Fibroblast of skin of scalp (primary cell): Measurements from ENCODE around the gene ADAM22.

ENCODE experiments used
- DNase-seq: peaks from one replicate; pipeline ENCODE4 v3.0.0-alpha.2; 2013

The ADAM22 gene

DNA sequence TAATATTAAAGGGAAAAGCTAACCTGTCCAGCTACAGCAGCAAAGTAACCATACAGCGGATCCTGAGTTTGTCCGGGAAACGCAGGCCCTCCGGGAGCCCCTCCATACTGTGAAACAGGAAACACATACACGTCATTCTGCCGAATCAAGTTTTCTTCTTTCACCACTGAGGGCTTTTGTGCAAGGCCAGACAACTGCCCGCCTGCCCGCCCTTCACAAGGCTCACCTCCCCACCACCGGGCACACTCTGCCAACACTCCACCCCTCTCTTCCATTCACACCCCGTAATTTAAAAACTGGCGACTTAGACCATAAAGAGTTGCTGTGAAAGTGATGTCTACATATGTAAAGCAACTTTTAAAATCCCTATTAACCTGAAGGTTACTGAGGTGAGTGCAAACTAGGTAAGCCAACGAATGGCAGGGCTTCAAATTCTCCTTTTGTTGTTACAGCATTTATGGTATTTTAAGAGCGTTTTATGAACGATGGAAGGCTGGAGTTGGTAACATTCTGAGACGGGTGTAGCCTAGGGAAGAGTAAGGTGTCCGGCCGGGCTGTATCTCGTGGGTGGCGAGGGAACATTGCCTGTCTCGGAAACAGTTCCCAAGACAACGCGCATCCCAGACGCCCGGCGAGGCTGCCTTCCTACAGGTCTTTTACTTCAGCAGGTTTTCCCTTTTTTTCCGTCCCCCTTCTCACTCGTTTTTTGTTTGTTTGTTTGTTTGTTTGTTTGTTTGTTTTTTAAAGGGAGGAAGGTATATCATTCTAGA is 285.0 kb downstream of the ADAM22 start:
- DNase-seq: peak; percentile 45

DNA sequence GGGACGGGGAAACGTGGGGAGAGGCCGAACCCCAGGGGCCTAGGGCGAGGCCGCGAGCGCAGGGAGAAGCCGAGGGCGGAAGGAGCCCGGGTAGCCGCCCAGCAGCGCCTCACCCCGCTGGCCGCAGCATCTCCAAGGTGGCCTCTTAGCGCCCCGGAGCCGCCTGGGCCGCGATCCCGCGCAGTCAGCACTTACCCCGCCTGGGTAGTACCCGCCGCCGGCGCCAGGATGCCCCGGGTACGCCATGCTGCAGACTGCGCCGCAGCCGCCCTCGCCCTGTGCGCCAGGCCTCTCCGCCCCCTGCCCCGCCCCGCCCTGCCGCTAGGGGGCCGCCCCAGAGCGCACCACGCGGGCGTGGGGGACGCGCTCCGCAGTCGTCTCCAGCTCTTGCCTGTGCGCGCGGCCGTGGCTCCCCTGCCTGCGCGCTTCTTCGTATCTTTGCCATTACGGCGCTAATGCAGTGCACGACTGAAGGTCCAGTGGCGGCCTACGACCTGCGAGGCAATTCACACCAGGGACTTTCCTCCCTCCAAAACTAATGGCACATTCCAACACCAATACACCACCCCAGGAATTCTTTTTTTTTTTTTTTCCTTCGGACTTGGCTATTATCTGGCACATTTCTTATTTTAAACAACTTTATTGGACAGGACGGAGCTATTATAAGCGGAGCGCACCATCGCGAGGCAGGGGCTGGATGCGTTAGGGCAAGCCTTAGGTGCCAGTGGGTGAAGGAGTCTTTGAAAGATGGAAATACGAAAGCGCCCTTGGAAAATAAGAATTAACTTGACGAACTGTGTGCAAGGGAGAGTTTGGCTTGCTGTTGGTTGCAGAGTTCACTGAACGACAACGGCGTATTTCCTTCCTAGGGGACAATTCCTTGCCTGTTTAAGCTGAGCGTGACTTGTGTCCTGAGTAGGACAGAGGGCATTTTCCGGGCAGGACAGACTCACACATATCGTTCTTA is 286.0 kb downstream of the ADAM22 start, which contains the start of gene SRI:
Gene SRI (minus strand): TSS at position 258 of the 967 bp plus-strand sequence. CDS start 12 bp downstream, at position 246.
- DNase-seq: peak; percentile 87

DNA sequence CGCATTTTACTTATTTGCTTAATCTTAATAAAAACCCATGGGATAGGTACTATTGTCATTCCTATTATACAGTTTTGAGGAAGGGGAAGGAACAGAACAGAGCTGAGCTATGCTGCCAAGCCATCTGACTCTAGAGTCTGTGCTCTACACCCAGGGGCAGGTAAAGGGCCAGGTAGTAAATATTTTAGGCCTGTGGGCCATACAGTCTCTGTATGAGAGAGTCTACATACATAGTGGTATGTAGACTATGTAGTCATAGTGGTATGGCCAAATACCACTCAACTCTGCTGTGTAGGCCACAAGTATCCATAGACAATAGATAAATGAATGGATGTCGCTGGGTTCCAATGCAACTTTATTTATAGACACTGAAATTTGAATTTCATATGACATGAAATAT is 289.2 kb downstream of the ADAM22 start:
- no peak for DNase-seq

DNA sequence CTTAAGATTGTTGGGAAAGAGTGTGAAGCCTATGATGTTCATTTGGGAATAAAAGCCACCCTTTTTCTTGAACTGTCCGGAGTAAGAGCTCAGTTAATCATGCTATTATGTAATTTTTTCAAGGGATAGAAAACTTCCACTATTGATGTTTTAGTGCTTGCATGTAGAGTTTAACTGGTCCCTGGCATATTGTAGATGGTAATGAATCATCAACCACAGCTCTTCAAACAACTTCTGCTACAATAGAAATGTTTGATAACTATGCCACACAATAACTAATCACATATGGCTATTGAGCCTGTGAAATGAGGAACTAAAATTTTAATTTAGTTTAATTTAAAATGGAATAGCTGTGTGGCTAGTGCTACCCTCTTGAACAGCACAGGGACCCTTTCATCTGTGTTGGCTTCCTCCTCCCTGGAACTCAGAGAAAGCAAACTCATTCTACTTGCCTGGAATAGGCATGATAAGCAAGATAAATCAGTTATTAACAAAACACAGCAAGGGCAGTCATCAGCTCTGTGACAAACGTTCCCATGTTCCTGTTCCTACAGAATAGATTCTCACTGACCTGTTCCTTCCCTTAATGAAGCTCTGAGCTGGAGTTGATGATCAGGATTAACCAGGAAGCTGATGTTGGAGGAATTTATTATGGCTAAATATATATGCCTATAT is 290.7 kb downstream of the ADAM22 start:
- peak; percentile 17 for DNase-seq

DNA sequence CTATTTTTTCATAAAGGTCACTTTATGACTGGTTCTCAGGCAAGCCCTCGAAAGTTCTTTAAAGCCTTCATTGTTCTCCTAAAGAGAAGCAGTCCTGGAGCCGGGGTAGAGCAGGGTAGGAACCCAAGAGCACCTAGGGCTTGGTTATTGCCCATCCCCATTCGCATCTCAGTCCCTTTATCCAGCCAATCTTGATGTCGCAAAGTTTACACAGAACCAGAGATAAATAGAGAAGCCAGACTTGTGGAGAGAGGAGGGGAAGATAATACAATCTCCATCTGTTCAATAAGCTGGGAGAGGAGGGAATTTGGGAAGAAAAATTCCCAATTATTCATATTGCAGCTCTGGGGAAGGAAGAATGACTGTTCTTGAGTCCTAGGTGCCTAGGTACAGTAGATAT is 292.1 kb downstream of the ADAM22 start:
- no peak for DNase-seq

DNA sequence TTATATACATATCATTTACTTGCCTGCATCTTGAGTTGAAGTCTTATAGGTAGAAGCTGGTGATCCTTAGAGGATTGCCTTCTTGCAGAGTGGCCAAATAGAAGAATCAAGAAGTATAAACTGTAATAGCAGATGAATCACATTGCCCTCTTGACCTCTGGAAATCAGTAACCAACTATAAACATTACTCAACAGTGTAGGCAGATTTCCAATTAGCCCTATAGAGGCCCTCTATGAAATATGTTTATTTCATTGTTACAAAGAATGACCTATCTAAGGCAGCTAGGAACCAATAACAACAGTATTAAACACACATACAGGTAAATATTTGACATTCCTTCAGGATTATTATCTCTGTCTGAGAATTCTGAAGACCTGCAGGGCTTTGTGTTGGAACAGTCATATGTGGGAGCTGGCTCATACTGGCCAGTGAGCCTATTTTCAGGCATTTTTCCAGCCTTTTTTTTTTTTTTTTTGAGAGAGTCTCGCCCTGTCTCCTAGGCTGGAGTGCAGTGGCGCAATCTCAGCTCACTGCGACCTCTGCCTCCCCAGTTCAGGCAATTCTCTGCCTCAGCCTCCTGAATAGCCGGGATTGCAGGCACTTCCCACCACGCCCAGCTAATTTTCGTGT is 292.9 kb downstream of the ADAM22 start:
- DNase-seq: peak; percentile 44

DNA sequence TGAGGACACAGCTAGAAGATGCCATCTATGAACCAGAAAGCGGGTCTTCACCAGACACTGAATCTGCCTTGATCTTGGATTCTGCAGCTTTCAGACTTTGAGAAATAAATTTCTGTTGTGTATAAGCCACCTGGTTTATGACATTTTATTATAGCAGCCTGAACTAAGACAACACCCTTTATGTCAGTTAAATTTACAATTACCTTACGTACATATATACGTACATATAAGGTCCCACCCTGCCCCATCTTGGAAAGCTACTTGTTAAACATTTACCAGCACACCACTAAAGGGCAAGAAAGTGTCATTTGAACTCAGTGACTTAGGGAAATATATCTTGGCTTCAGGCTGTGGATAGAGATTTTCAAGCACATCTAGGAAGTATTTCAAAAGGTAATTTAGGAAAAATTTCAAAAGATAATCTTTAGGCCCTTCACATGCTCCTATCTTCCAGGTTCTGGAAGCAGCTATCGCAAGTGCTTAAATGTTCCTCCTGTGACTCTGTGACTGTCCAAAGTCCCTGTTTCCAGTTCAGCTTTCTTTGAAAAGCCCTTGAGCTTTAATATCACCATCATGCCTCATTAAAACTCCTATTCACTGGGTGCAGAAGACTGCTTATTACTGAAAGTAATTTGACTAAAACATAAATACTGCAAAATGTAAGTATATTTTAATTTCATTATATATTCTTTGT is 295.4 kb downstream of the ADAM22 start:
- DNase-seq: no peak

DNA sequence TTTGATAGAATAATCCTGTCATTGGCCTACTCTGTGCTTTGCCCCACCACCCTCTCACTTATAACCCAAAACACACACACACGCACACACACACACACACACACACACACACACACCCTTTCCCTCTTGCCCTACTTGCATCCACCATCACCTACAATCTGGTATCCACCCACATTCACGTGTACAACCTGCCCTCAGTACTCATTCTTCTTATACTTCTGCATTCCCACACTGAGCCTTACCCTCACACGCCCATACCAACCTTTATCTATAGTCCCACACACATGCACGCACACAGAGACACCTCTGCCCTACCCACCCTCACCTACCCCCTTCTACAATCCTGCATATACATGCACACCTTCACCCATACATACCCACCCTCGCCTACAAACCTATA is 296.6 kb downstream of the ADAM22 start:
- DNase-seq: no peak

DNA sequence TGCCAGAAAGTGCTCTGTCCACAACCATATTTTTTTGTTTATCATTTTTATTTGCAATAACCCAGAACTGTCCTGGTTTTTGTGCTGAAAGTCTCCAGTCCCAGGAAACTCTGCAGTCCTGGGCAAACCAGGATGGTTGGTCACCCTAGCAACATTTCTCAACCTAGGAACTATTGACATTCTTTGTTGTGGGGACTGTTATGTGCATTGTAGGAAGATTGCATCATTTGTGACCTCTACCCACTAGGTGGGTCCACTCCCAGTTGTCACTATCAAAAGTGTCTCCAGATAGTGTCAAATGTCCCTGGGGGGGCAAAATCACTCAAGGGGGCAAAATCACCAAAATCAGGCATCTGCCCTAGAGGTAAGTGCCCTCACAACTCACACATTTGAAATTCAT is 299.8 kb downstream of the ADAM22 start:
- DNase-seq: no peak

DNA sequence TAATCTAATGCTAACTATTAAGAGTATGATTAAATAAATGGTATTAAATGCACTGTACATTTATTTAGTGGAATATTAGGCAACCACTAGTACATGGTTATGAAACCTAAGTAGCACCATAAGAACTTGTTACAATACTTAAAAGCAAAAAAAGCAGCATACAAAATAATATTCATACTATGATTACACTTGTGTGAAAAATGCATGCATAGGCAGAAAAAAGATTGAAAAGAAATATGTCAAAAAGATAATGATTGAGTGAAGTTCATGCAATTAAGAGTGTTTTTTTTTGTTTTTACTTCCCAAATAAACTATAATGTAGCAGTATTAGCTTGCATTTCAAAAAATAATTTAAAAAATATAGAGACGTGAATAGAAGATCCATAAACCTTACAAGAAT is 305.8 kb downstream of the ADAM22 start:
- DNase-seq: no peak

DNA sequence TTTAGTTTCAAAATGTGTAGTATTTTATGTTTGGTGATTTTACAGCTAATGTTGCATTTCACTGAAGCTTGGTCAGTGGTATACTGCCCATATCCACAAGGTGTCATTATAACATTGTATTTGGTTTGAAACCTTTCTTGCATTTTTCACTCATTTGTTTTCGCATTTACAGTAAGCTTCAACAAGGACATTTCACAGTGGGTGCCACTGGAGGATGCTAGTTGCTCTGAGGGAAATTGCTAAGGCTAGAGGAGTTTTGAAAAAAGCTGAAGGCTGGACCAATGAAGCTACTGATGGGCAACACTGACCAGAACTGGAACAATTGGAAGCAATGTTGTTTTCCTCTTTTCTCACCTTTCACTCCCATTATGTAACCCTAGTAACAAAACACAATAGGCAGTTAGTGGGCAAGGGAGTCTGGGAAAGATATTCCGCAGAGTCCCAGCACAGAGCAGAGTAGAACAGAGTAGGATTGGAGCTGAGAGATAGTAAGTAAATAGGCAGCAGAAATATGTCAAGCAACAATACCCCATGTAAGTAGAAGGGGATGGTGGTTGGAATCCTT is 309.4 kb downstream of the ADAM22 start:
- DNase-seq: peak; percentile 51

DNA sequence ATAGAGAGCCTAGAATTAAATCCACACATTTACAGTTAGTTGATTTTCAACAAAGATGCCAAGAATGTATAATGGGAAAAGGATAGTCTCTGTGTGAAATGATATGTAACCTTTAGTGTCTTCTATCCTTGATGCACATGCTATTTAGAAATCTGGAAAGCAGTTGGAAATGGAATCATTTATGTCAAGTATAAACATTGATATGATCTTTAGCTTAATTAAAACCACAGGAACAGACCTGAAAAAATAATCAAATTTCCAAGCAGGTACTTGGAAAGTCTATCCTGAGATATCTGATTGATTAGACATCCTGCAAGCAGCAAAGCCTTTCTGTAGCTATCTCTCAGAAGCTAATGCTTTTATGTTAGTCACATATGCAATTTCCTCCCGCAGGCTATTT is 310.2 kb downstream of the ADAM22 start:
- DNase-seq: no peak
